K562 (cell line): ENCODE data around the gene OR8D2. TPM values are rescaled to one million over a fixed set of nuclear protein-coding genes. Genes with fewer than 3 reads are reported as not detected.
A peak's percentile ranks its signal among the peaks of the same experiment; 100 is the strongest.

Source experiments
- ATAC-seq: fragments of 200-7000 bp; cut with Tn5 transposase; 3 replicates; pipeline ENCODE4 v1.9.1; 2020; ENCODE audit warnings: moderate library complexity
- BruUV-seq: library from RNA; stranded (reverse); fragments of 400-500 nt; replicated peaks from 2 replicates; lab custom pipeline; 2021; lab: Mats Ljungman, UMichigan
- CTCF ChIA-PET: fragments of 300-600 bp; formaldehyde crosslinking; extraction: SDS; loops from one replicate; lab custom pipeline; 2021; ENCODE audit warnings: low intra/inter-chr PET ratio; lab: Yijun Ruan, JAX
- POLR2A ChIA-PET: fragments of 300-600, 350-650 bp; sonication (Branson Sonifier 250); formaldehyde crosslinking; extraction: SDS; loops from one replicate; lab custom pipeline; 2021; ENCODE audit warnings: antibody characterized with exemption, inconsistent platforms; lab: Yijun Ruan, JAX
- DNase-seq, 4 experiments: peaks; one replicate each; pipeline versions ENCODE4 v3.0.0 to v3.0.0-alpha.2; 2011 to 2018; ENCODE audit warnings: low spot score in 3 of 4, mixed read lengths in 3 of 4; ENCODE audit errors: extremely low read depth in 1 of 4
- FAIRE-seq: peaks from 2 replicates; lab custom pipeline; 2011; peaks lifted over from hg19 to GRCh38; lab: Jason Lieb, UNC
- H2AFZ ChIP-seq: 2 replicates; pipeline ENCODE4 v1.6.0; 2011; ENCODE audit warnings: low read depth, low read length, control low read depth, inconsistent platforms
- H3K27ac ChIP-seq: fragments of 200-600 bp; 3 replicates; pipeline ENCODE4 v1.8.0; 2011; ENCODE audit warnings: low read depth, mild to moderate bottlenecking, control low read depth, inconsistent platforms, low read length, moderate library complexity, mixed read lengths; ENCODE audit errors: extremely low read depth
- H3K27me3 ChIP-seq, 2 experiments: fragments of 300-600 bp in 1 of 2; 2 replicates in 1 of 2; 3 replicates in 1 of 2; pipeline versions ENCODE4 v1.6.0 to v1.8.0; 2011; ENCODE audit warnings: inconsistent platforms in 2 of 2, low read length in 2 of 2, mild to moderate bottlenecking in 1 of 2, mixed read lengths in 1 of 2, moderate library complexity in 1 of 2; ENCODE audit not compliant: control insufficient read depth in 2 of 2, insufficient read depth in 2 of 2
- H3K36me3 ChIP-seq: fragments of 300-600 bp; 3 replicates; pipeline ENCODE4 v1.8.0; 2011; ENCODE audit warnings: mild to moderate bottlenecking, low read length, inconsistent platforms; ENCODE audit not compliant: control insufficient read depth, insufficient read depth
- H3K4me1 ChIP-seq, 2 experiments: fragments of 200-600 bp in 1 of 2; replicated peaks in 1 of 2; 2 replicates in 1 of 2; 3 replicates in 1 of 2; pipeline versions ENCODE4 v1.5.1 to v1.8.0; 2011; ENCODE audit warnings: inconsistent platforms in 2 of 2, low read length in 2 of 2, mild to moderate bottlenecking in 1 of 2, mixed read lengths in 1 of 2, moderate library complexity in 1 of 2; ENCODE audit not compliant: control insufficient read depth in 2 of 2, insufficient read depth in 2 of 2
- H3K4me2 ChIP-seq: 2 replicates; pipeline ENCODE4 v1.6.1; 2011; ENCODE audit warnings: low read length, control low read depth, inconsistent platforms, mixed read lengths; ENCODE audit not compliant: insufficient read depth
- H3K4me3 ChIP-seq: fragments of 200-600 bp; sonication (generic), shearing (Covaris generic); 2 replicates; pipeline ENCODE4 v1.5.1; 2016; ENCODE audit warnings: control low read depth, inconsistent platforms
- H3K79me2 ChIP-seq: fragments of 200-600 bp; 3 replicates; pipeline ENCODE4 v1.8.0; 2011; ENCODE audit warnings: low read length, inconsistent platforms; ENCODE audit not compliant: control insufficient read depth, insufficient read depth
- H3K9ac ChIP-seq, 2 experiments: 2 replicates each; pipeline versions ENCODE4 v1.6.0 to v1.6.1; 2011; ENCODE audit warnings: low read depth in 2 of 2, low read length in 2 of 2, control low read depth in 1 of 2, inconsistent platforms in 1 of 2, mild to moderate bottlenecking in 1 of 2, mixed read lengths in 1 of 2; ENCODE audit not compliant: insufficient read depth in 1 of 2
- H3K9me1 ChIP-seq: one replicate; pipeline ENCODE4 v1.6.0; 2011; ENCODE audit warnings: inconsistent platforms, mild to moderate bottlenecking, low read length, moderate library complexity; ENCODE audit not compliant: control insufficient read depth, insufficient read depth
- H3K9me3 ChIP-seq: replicated peaks from 2 replicates; pipeline ENCODE4 v1.5.1; 2011; ENCODE audit warnings: low read depth, low read length, inconsistent platforms; ENCODE audit not compliant: control insufficient read depth, insufficient read depth
- H4K20me1 ChIP-seq: replicated peaks from 2 replicates; pipeline ENCODE4 v1.6.1; 2011; ENCODE audit warnings: low read length, inconsistent platforms, mixed read lengths; ENCODE audit not compliant: control insufficient read depth, insufficient read depth
- FOSL1 ChIP-seq: fragments of 200-800 bp; sonication (Bioruptor generic); conservative IDR thresholded peaks from 2 replicates; pipeline ENCODE4 v1.6.1; 2016; ENCODE audit warnings: missing genetic modification characterization, missing compliant biosample characterization
- PHB2 ChIP-seq: fragments of 450-650 bp; IDR thresholded peaks from 2 replicates; pipeline ENCODE4 v1.6.1; 2017; ENCODE audit warnings: low read depth
- RBM22 ChIP-seq: fragments of 200-400 bp; formaldehyde crosslinking; IDR thresholded peaks from 2 replicates; pipeline ENCODE4 v1.6.1; 2018; ENCODE audit warnings: low read length, low read depth; ENCODE audit not compliant: poor library complexity, severe bottlenecking
- TAF7 ChIP-seq: fragments of 450-650 bp; IDR thresholded peaks from 2 replicates; pipeline ENCODE4 v1.6.1; 2016; ENCODE audit warnings: missing genetic modification characterization, missing compliant biosample characterization
- WGBS: fragments of 100-300 bp; shearing (Covaris generic); methylation state at CpG from one replicate; pipeline ENCODE4 v1.1.6; 2016; ENCODE audit warnings: low coverage, mixed read lengths; ENCODE audit not compliant: insufficient coverage; ENCODE audit errors: missing lambda C conversion rate; 5-methylcytosine and 5-hydroxymethylcytosine counted together
- in situ Hi-C: fragments of 300-500 bp; cut with MboI; formaldehyde crosslinking; loops from 4 replicates; pipeline ENCODE4 v1.15.0; 2018; ENCODE audit warnings: inconsistent platforms, mixed read lengths
- intact Hi-C: fragments of 100-400 bp; cut with micrococcal nuclease; formaldehyde crosslinking; loops from 2 replicates; pipeline ENCODE4 v1.14.2; 2022
- polyA plus RNA-seq, 8 experiments: library from polyadenylated mRNA; depleted of rRNA in 4 of 8; stranded (reverse) in 5 of 8; unstranded in 3 of 8; fragments of >200 nt; fragmentation: Nextera tagmentation in 2 of 8; fragmentation: Illumina TruSeq in 1 of 8; extraction: Ambion mirVana in 2 of 8; extraction: Trizol in 1 of 8; gene quantifications; 2 replicates each; pipeline versions ENCODE4 v1.2.1 to v1.2.3, GENCODE V29; 2011 to 2014; ENCODE audit warnings: inconsistent platforms in 1 of 8, missing spikeins in 1 of 8
- total RNA-seq, 7 experiments: library from RNA; depleted of rRNA in 6 of 7; stranded (reverse); fragments of >200 nt in 6 of 7; fragmentation: Illumina TruSeq in 2 of 7; extraction: Trizol in 2 of 7; gene quantifications; 2 replicates each; pipeline versions ENCODE4 v1.2.1 to v1.2.3, GENCODE V29; 2011 to 2021; ENCODE audit warnings: low replicate concordance in 1 of 7

Gene OR8D2
- total and polyA plus RNA-seq, 9 of the 15 experiments (the other 6 are each of a cell fraction or from before 2014, with no cell fraction given): 0.06 to 0.21 TPM; not detected in 7

- intact Hi-C loops: no loop called here
- DNase-seq (no peak), FAIRE-seq (no peak), ATAC-seq (no peak)
- no peak overlapping the region for H3K4me2 ChIP-seq
- ChIA-PET CTCF (no interaction called here), POLR2A (no interaction called here)
- H3K9me1 ChIP-seq: no peaks in the 10 kb centered on the region
- no peaks in the 10 kb centered on the region for H3K27me3 ChIP-seq
- no peak overlapping the region for H3K27ac ChIP-seq
- H3K79me2 ChIP-seq: no peaks in the 10 kb centered on the region
- no TSS peak for BruUV-seq
- H3K4me3 ChIP-seq: no peak overlapping the region
- no peak overlapping the region for H3K9ac ChIP-seq
- H3K4me1 ChIP-seq: no peaks in the 10 kb centered on the region
- H2AFZ ChIP-seq: no peak overlapping the region
- 51% methylated on average over 3 of the region's 3 CpGs for WGBS
- TF ChIP-seq PHB2 (no peak), FOSL1 (peak; percentile 59)
- H3K36me3 ChIP-seq: no peaks in the 10 kb centered on the region; the same call in 2 of the 3 replicates
- in situ Hi-C loops: no loop called here
- no peaks in the 10 kb centered on the region; the same call in 1 of the 2 replicates for H3K9me3 ChIP-seq
- H4K20me1 ChIP-seq: no peaks in the 10 kb centered on the region
Measured at GRCh38 chr11:124285610-124286344, 34.2 kb downstream of the OR8D2 start.

- H3K27ac ChIP-seq: no peak overlapping the region
- H3K79me2 ChIP-seq: no peaks in the 10 kb centered on the region
- intact Hi-C loops: loop anchor here (5.0 kb wide), 2 partner anchors 71 to 206 kb away; no protein-coding TSS in a partner anchor
Measured at GRCh38 chr11:124278261-124278660, 41.7 kb downstream of the OR8D2 start.

More at GRCh38 chr11:124278261-124278660, 41.7 kb downstream of the OR8D2 start:
- Histone ChIP-seq H3K9ac (no peak overlapping the region), H3K4me3 (no peak overlapping the region), H4K20me1 (no peaks in the 10 kb centered on the region), H3K4me1 (peaks cover 6 to 13% of the 10 kb centered on the region in 2 experiments), H3K4me2 (no peak overlapping the region), H3K9me3 (peaks cover 5% of the 10 kb centered on the region), H2AFZ (no peak overlapping the region), H3K36me3 (peaks cover 3% of the 10 kb centered on the region; the same call in 1 of the 3 replicates), H3K9me1 (no peaks in the 10 kb centered on the region), H3K27me3 (no peaks in the 10 kb centered on the region)
- no peak for DNase-seq
- no peak for ATAC-seq
- no peak for TF ChIP-seq RBM22
- no peak for TF ChIP-seq TAF7 (tag)
- no TSS peak for BruUV-seq
- in situ Hi-C loops: no loop called here
- ChIA-PET CTCF (no interaction called here), POLR2A (no interaction called here)
- WGBS: 66% methylated on average over 2 of the region's 2 CpGs
- FAIRE-seq: no peak
